Measurements from ENCODE around the gene FSCB.

The FSCB gene

GRCh38 chr14:44494137-44494536, 12.9 kb downstream of the FSCB start:
- Histone ChIP-seq H3K4me3 (ENCODE audit: low read depth, low read length) (no peak overlapping the region), H2AFZ (no peak overlapping the region), H3K4me2 (ENCODE audit: low read length) (no peak overlapping the region), H3K27me3 (ENCODE audit: control insufficient read depth, insufficient read depth, low read length) (no peaks in the 10 kb centered on the region), H3K9me3 (ENCODE audit: control insufficient read depth, low read length) (no peaks in the 10 kb centered on the region), H3K36me3 (ENCODE audit: control insufficient read depth, insufficient read depth, low read length) (no peaks in the 10 kb centered on the region), H3K4me1 (no peaks in the 10 kb centered on the region), H3K9ac (no peak overlapping the region), H3K27ac (no peak overlapping the region), H3K79me2 (no peaks in the 10 kb centered on the region)
- TF ChIP-seq, protein P1, sequence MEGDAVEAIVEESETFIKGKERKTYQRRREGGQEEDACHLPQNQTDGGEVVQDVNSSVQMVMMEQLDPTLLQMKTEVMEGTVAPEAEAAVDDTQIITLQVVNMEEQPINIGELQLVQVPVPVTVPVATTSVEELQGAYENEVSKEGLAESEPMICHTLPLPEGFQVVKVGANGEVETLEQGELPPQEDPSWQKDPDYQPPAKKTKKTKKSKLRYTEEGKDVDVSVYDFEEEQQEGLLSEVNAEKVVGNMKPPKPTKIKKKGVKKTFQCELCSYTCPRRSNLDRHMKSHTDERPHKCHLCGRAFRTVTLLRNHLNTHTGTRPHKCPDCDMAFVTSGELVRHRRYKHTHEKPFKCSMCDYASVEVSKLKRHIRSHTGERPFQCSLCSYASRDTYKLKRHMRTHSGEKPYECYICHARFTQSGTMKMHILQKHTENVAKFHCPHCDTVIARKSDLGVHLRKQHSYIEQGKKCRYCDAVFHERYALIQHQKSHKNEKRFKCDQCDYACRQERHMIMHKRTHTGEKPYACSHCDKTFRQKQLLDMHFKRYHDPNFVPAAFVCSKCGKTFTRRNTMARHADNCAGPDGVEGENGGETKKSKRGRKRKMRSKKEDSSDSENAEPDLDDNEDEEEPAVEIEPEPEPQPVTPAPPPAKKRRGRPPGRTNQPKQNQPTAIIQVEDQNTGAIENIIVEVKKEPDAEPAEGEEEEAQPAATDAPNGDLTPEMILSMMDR (IDR thresholded peaks at IDR 0.05): no peak

- no peaks in the 10 kb centered on the region for H3K27me3 ChIP-seq (ENCODE audit: control insufficient read depth, insufficient read depth, low read length)
- no peak overlapping the region for H3K27ac ChIP-seq
- TF ChIP-seq, protein P1 (IDR thresholded peaks at IDR 0.05): no peak
- no peak overlapping the region for H3K9ac ChIP-seq
- no peak overlapping the region for H2AFZ ChIP-seq
- no peaks in the 10 kb centered on the region for H3K36me3 ChIP-seq (ENCODE audit: control insufficient read depth, insufficient read depth, low read length)
- H3K4me1 ChIP-seq: no peaks in the 10 kb centered on the region
- no peak overlapping the region for H3K4me3 ChIP-seq (ENCODE audit: low read depth, low read length)
- H3K4me2 ChIP-seq (ENCODE audit: low read length): no peak overlapping the region
- no peaks in the 10 kb centered on the region for H3K9me3 ChIP-seq (ENCODE audit: control insufficient read depth, low read length)
- no peaks in the 10 kb centered on the region for H3K79me2 ChIP-seq
These were observed 16.1 kb downstream of the FSCB start for GRCh38 chr14:44490966-44491365.

- no peaks in the 10 kb centered on the region for H3K36me3 ChIP-seq (ENCODE audit: control insufficient read depth, insufficient read depth, low read length)
These were observed 29.1 kb downstream of the FSCB start for GRCh38 chr14:44477953-44478352.

DNA sequence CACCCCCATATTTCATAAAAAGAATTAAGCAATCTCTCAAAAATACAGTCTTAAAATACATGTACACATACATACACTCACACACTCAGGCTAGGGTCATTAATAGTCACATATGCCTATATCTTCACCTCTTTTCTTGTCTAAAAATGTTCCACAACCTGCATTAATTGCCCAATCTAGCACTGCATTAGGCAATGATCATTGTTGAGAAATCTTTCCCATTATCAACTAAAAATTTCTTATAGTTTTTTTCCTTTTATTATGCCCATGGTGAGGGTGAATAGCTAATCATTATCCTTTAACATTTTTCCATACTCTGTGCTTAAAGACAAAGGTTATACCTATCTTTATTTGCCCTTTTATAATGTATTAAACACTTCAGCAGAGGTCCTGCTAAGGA, 38.3 kb downstream of the FSCB start:
- no peak overlapping the region for H3K27ac ChIP-seq
- H3K9me3 ChIP-seq (ENCODE audit: control insufficient read depth, low read length): no peaks in the 10 kb centered on the region
- H3K79me2 ChIP-seq: no peaks in the 10 kb centered on the region
- H3K4me1 ChIP-seq: no peaks in the 10 kb centered on the region
- no peak overlapping the region for H2AFZ ChIP-seq
- TF ChIP-seq, protein P1 (IDR thresholded peaks at IDR 0.05): no peak
- H3K9ac ChIP-seq: no peak overlapping the region
- no peak overlapping the region for H3K4me2 ChIP-seq (ENCODE audit: low read length)
- no peaks in the 10 kb centered on the region for H3K27me3 ChIP-seq (ENCODE audit: control insufficient read depth, insufficient read depth, low read length)
- H3K36me3 ChIP-seq (ENCODE audit: control insufficient read depth, insufficient read depth, low read length): no peaks in the 10 kb centered on the region
- no peak overlapping the region for H3K4me3 ChIP-seq (ENCODE audit: low read depth, low read length)

More at GRCh38 chr14:44477953-44478352, 29.1 kb downstream of the FSCB start:
- Histone ChIP-seq H3K27me3 (ENCODE audit: control insufficient read depth, insufficient read depth, low read length) (no peaks in the 10 kb centered on the region), H3K4me2 (ENCODE audit: low read length) (no peak overlapping the region), H3K9me3 (ENCODE audit: control insufficient read depth, low read length) (no peaks in the 10 kb centered on the region), H3K79me2 (no peaks in the 10 kb centered on the region), H3K9ac (no peak overlapping the region), H3K4me1 (no peaks in the 10 kb centered on the region), H3K27ac (no peak overlapping the region), H2AFZ (no peak overlapping the region), H3K4me3 (ENCODE audit: low read depth, low read length) (no peak overlapping the region)
- TF ChIP-seq, protein P1 (IDR thresholded peaks at IDR 0.05): no peak

DNA sequence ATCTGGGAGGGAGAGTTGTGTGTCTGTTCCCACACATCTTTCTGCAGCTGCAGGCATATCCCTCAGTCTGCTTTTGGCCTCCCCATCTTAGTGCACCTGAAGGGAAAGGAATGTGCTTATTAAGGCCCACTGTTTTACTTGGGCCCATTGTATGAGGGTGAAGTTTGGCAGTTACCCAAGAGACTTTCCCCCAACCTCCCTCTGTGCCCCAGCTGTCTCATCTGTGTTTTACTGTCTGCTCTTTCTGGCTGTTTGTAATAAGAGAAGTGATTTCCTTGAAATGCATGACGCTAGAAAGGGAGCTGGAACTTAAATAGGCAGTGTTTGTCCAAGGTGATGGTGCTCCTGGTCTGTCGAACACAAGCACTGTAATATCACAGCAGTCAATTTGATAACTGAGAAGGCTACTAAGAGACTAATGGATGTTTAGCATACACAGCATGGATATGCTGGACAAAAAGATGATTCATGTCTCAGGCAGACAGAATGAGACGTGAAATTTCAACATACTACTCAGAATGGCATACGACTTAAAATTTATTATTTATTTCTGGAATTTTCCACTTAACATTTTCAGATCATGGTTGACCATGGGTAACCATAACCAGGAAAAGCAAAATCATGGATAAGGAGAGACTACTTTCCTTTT, 43.6 kb downstream of the FSCB start:
- Histone ChIP-seq H3K27me3 (ENCODE audit: control insufficient read depth, insufficient read depth, low read length) (no peaks in the 10 kb centered on the region), H3K4me2 (ENCODE audit: low read length) (no peak overlapping the region), H3K4me1 (no peaks in the 10 kb centered on the region), H3K36me3 (ENCODE audit: control insufficient read depth, insufficient read depth, low read length) (no peaks in the 10 kb centered on the region), H3K27ac (no peak overlapping the region), H3K79me2 (no peaks in the 10 kb centered on the region), H3K9me3 (ENCODE audit: control insufficient read depth, low read length) (no peaks in the 10 kb centered on the region), H3K9ac (no peak overlapping the region), H2AFZ (no peak overlapping the region), H3K4me3 (ENCODE audit: low read depth, low read length) (no peak overlapping the region)
- TF ChIP-seq, protein P1 (IDR thresholded peaks at IDR 0.05): no peak
